Fibroblast of lung (primary cell): ENCODE results near the gene PCDHGB4. TPM values are rescaled to one million over a fixed set of nuclear protein-coding genes. Genes with fewer than 3 reads are reported as not detected.
"Not testable (repeated sequence)": the region's sequence is repeated elsewhere in the genome, so short reads cannot be mapped to it uniquely, and the experiment has no call there.

Experiments used
- DNase-seq, 2 donors: peaks; one replicate each; pipeline versions ENCODE4 v3.0.0 to v3.0.0-alpha.2; 2010; ENCODE audit warnings: low read depth in 2 of 2
- H2AFZ ChIP-seq: 2 replicates; pipeline ENCODE4 v1.5.1; 2012; ENCODE audit warnings: low read length, control low read depth, inconsistent platforms
- H3K27ac ChIP-seq: 2 replicates; pipeline ENCODE4 v1.5.1; 2011; ENCODE audit warnings: low read length, control low read depth; ENCODE audit not compliant: insufficient read depth
- H3K27me3 ChIP-seq: 2 replicates; pipeline ENCODE4 v1.5.1; 2011; ENCODE audit warnings: mild to moderate bottlenecking, low read length; ENCODE audit not compliant: control insufficient read depth, insufficient read depth
- H3K36me3 ChIP-seq: 2 replicates; pipeline ENCODE4 v1.5.1; 2011; ENCODE audit warnings: low read length; ENCODE audit not compliant: control insufficient read depth, insufficient read depth
- H3K4me1 ChIP-seq: 2 replicates; pipeline ENCODE4 v1.5.1; 2011; ENCODE audit warnings: low read length; ENCODE audit not compliant: control insufficient read depth, insufficient read depth; ENCODE audit errors: extremely low read depth
- H3K4me2 ChIP-seq: 2 replicates; pipeline ENCODE4 v1.5.1; 2011; ENCODE audit warnings: low read length, control low read depth; ENCODE audit not compliant: insufficient read depth; ENCODE audit errors: extremely low read depth
- H3K4me3 ChIP-seq, 4 experiments: fragments of 200-600 bp in 1 of 4; sonication (generic) in 1 of 4; replicated peaks in 1 of 4; 2 replicates each; pipeline ENCODE4 v1.5.1; 2011 to 2016; ENCODE audit warnings: low read length in 4 of 4, low read depth in 3 of 4, mild to moderate bottlenecking in 3 of 4, control low read depth in 2 of 4, inconsistent platforms in 1 of 4, mixed read lengths in 1 of 4; ENCODE audit not compliant: insufficient read depth in 1 of 4; ENCODE audit errors: control extremely low read depth in 1 of 4
- H3K79me2 ChIP-seq: 2 replicates; pipeline ENCODE4 v1.5.1; 2012; ENCODE audit warnings: mild to moderate bottlenecking, low read length, inconsistent platforms; ENCODE audit not compliant: control insufficient read depth, insufficient read depth
- H3K9ac ChIP-seq: 2 replicates; pipeline ENCODE4 v1.5.1; 2011; ENCODE audit warnings: mild to moderate bottlenecking, low read length, control low read depth; ENCODE audit not compliant: insufficient read depth
- H3K9me3 ChIP-seq: 2 replicates; pipeline ENCODE4 v1.5.1; 2012; ENCODE audit warnings: low read depth, low read length; ENCODE audit not compliant: control insufficient read depth, insufficient read depth
- H4K20me1 ChIP-seq: 2 replicates; pipeline ENCODE4 v1.5.1; 2011; ENCODE audit warnings: low read length; ENCODE audit not compliant: control insufficient read depth, insufficient read depth; ENCODE audit errors: extremely low read depth
- EZH2 ChIP-seq: IDR thresholded peaks from 2 replicates; pipeline ENCODE4 v1.5.1; 2012; ENCODE audit warnings: low read length, control low read depth, mild to moderate bottlenecking; ENCODE audit errors: missing control alignments
- polyA plus RNA-seq, 2 donors: library from polyadenylated mRNA; depleted of rRNA in 1 of 2; stranded (reverse) in 1 of 2; unstranded in 1 of 2; fragments of >200 nt; gene quantifications; 2 replicates each; pipeline ENCODE4 v1.2.1, GENCODE V29; 2011 to 2012; ENCODE audit warnings: missing spikeins in 1 of 2
- total RNA-seq: library from RNA; depleted of rRNA; stranded (reverse); fragments of >200 nt; gene quantifications from 2 replicates; pipeline ENCODE4 v1.2.1, GENCODE V29; 2014
- TF ChIP-seq, protein P1 (sequence below), 2 donors: IDR thresholded peaks in 1 of 2; conservative IDR thresholded peaks in 1 of 2; 1 replicate in 1 of 2; 2 replicates in 1 of 2; pipeline ENCODE4 v1.5.1; 2011 to 2012; ENCODE audit warnings: low read length in 2 of 2, control low read depth in 1 of 2, inconsistent platforms in 1 of 2, low read depth in 1 of 2, mild to moderate bottlenecking in 1 of 2

The PCDHGB4 gene
- total and polyA plus RNA-seq, 2 donors (not counting 1 experiment from before 2014, with no cell fraction given) = 13.3 to 18.3 TPM

DNA sequence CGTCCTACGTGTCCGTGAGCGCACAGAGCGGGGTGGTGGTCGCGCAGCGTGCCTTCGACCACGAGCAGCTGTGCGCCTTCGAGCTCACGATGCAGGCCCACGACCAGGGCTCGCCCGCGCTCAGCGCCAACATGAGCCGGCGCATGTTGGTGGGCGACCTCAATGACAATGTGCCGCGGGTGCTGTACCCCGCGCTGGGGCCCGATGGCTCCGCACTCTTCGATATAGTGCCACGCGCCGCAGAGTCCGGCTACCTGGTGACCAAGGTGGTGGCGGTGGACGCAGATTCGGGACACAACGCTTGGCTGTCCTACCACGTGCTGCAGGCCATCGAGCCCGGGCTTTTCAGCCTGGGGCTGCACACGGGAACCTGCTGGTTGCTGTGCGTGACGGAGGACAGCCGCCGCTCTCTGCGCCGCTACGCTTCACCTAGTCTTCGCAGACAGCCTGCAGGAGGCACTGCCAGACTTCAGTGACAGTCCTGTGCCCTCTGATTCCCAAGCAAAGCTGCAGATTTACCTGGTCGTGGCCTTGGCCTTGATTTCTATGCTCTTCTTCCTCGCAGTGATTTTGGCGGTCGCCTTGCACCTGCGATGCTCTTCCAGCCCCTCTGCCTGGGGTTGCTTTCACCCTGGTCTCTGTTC, 40.4 kb downstream of the PCDHGB4 start:
- Histone ChIP-seq H3K36me3 (peaks cover 2% of the 10 kb centered on the region), H3K4me1 (no peaks in the 10 kb centered on the region), H3K9ac (no peak overlapping the region), H3K27ac (no peak overlapping the region), H3K4me2 (no peak overlapping the region), H3K27me3 (no peaks in the 10 kb centered on the region), H3K4me3 (no peak overlapping the region), H4K20me1 (no peaks in the 10 kb centered on the region), H3K9me3 (peaks cover 8% of the 10 kb centered on the region), H2AFZ (no peak overlapping the region), H3K79me2 (peaks cover 2% of the 10 kb centered on the region)
- no peak for DNase-seq
- TF ChIP-seq, protein P1, sequence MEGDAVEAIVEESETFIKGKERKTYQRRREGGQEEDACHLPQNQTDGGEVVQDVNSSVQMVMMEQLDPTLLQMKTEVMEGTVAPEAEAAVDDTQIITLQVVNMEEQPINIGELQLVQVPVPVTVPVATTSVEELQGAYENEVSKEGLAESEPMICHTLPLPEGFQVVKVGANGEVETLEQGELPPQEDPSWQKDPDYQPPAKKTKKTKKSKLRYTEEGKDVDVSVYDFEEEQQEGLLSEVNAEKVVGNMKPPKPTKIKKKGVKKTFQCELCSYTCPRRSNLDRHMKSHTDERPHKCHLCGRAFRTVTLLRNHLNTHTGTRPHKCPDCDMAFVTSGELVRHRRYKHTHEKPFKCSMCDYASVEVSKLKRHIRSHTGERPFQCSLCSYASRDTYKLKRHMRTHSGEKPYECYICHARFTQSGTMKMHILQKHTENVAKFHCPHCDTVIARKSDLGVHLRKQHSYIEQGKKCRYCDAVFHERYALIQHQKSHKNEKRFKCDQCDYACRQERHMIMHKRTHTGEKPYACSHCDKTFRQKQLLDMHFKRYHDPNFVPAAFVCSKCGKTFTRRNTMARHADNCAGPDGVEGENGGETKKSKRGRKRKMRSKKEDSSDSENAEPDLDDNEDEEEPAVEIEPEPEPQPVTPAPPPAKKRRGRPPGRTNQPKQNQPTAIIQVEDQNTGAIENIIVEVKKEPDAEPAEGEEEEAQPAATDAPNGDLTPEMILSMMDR (conservative IDR thresholded peaks at IDR 0.05 in 1 of 2, IDR thresholded peaks at IDR 0.05 in 1 of 2; ENCODE audit: low read depth in 1 of 2, low read length in 2 of 2) = no peak
- no peak for TF ChIP-seq EZH2

DNA sequence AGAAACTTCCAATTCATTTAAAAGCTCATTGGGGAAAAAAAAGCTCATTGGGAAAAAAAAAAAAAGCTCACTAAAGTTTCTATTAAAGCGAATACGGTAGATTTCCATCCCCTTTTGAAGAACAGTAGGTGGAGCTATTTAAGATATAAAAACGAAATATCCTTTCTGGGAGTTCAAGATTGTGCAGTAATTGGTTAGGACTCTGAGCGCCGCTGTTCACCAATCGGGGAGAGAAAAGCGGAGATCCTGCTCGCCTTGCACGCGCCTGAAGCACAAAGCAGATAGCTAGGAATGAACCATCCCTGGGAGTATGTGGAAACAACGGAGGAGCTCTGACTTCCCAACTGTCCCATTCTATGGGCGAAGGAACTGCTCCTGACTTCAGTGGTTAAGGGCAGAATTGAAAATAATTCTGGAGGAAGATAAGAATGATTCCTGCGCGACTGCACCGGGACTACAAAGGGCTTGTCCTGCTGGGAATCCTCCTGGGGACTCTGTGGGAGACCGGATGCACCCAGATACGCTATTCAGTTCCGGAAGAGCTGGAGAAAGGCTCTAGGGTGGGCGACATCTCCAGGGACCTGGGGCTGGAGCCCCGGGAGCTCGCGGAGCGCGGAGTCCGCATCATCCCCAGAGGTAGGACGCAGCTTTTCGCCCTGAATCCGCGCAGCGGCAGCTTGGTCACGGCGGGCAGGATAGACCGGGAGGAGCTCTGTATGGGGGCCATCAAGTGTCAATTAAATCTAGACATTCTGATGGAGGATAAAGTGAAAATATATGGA, 43.0 kb downstream of the PCDHGB4 start, which contains the start of gene PCDHGA12:
Gene PCDHGA12, plus strand, starts transcription at position 176 of the 782 bp plus-strand sequence. Its CDS starts 253 bp downstream, at position 429.
- Histone ChIP-seq H3K4me2 (peak within 1 kb of the TSS; percentile 61), H3K4me1 (no peaks in the 10 kb centered on the region), H3K27ac (peak within 1 kb of the TSS; percentile 59), H3K9ac (peak within 1 kb of the TSS; percentile 44), H3K36me3 (peaks cover 2% of the 10 kb centered on the region), H4K20me1 (no peaks in the 10 kb centered on the region), H3K79me2 (peaks cover 2% of the 10 kb centered on the region), H3K9me3 (peaks cover 8% of the 10 kb centered on the region), H3K27me3 (no peaks in the 10 kb centered on the region), H3K4me3 (peak within 1 kb of the TSS; percentile 15 to 58 (median 44)), H2AFZ (peak within 1 kb of the TSS; percentile 6)
- TF ChIP-seq, protein P1 (conservative IDR thresholded peaks at IDR 0.05 in 1 of 2, IDR thresholded peaks at IDR 0.05 in 1 of 2; ENCODE audit: low read depth in 1 of 2, low read length in 2 of 2) = peak; percentile 69 to 72
- no peak for TF ChIP-seq EZH2
- peak; percentile 82 to 94 for DNase-seq

DNA sequence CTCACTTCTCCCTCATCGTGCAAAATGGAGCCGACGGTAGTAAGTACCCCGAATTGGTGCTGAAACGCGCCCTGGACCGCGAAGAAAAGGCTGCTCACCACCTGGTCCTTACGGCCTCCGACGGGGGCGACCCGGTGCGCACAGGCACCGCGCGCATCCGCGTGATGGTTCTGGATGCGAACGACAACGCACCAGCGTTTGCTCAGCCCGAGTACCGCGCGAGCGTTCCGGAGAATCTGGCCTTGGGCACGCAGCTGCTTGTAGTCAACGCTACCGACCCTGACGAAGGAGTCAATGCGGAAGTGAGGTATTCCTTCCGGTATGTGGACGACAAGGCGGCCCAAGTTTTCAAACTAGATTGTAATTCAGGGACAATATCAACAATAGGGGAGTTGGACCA, 43.8 kb downstream of the PCDHGB4 start:
- peak; percentile 24 to 46 for DNase-seq
- Histone ChIP-seq H3K27me3 (no peaks in the 10 kb centered on the region), H3K4me3 (peak overlapping the region in 3 of 4 experiments; percentile 32 to 58 (median 56)), H3K4me1 (no peaks in the 10 kb centered on the region), H2AFZ (peak overlapping the region; percentile 6), H4K20me1 (no peaks in the 10 kb centered on the region), H3K79me2 (peaks cover 2% of the 10 kb centered on the region), H3K9me3 (peaks cover 8% of the 10 kb centered on the region), H3K9ac (no peak overlapping the region), H3K27ac (peak overlapping the region; percentile 59), H3K36me3 (peaks cover 2% of the 10 kb centered on the region), H3K4me2 (peak overlapping the region; percentile 30)
- TF ChIP-seq EZH2 = no peak
- TF ChIP-seq, protein P1 (conservative IDR thresholded peaks at IDR 0.05 in 1 of 2, IDR thresholded peaks at IDR 0.05 in 1 of 2; ENCODE audit: low read depth in 1 of 2, low read length in 2 of 2) = no peak

DNA sequence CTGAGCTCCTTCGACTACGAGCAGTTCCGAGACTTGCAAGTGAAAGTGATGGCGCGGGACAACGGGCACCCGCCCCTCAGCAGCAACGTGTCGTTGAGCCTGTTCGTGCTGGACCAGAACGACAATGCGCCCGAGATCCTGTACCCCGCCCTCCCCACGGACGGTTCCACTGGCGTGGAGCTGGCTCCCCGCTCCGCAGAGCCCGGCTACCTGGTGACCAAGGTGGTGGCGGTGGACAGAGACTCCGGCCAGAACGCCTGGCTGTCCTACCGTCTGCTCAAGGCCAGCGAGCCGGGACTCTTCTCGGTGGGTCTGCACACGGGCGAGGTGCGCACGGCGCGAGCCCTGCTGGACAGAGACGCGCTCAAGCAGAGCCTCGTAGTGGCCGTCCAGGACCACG, 44.8 kb downstream of the PCDHGB4 start:
- not testable (repeated sequence) for H3K4me1 ChIP-seq, H4K20me1 ChIP-seq, H3K27ac ChIP-seq, H2AFZ ChIP-seq, H3K9ac ChIP-seq, H3K9me3 ChIP-seq, DNase-seq, H3K4me2 ChIP-seq, H3K79me2 ChIP-seq, H3K36me3 ChIP-seq, H3K27me3 ChIP-seq
- peak overlapping the region in 1 of 4 experiments; percentile 11 for H3K4me3 ChIP-seq
